ENCODE results near the gene OR14J1.

DNA sequence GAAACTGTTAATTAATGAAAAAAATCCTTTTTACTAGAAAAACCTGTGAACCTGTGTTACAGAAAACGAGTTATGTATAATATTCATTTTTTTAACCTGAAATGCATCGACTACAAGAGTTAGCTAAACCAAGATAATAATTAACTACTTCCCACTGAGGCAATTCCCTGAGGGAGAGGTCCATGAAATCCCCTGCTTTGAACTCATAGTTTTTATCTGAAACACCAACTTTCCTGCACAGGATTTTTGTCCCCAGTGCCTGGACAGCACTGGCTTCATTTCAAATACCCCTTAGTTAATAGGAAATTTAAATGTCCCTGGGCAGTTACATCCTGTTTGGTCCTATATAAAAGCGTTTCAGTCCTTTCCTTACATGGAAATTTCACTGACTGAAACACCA, at the start of gene OR14J1:
- TF ChIP-seq SP1 (IDR thresholded peaks at IDR 0.05) (no peak), TAF1 (conservative IDR thresholded peaks at IDR 0.05) (no peak)
